Fibroblast of lung (primary cell): ENCODE results near the gene CNN2.

Experiments used
- CTCF ChIP-seq, 2 donors: IDR thresholded peaks in 1 of 2; conservative IDR thresholded peaks in 1 of 2; 1 replicate in 1 of 2; 2 replicates in 1 of 2; pipeline ENCODE4 v1.5.1; 2011 to 2012; ENCODE audit warnings: low read length in 2 of 2, control low read depth in 1 of 2, inconsistent platforms in 1 of 2, low read depth in 1 of 2, mild to moderate bottlenecking in 1 of 2
- EZH2 ChIP-seq: IDR thresholded peaks from 2 replicates; pipeline ENCODE4 v1.5.1; 2012; ENCODE audit warnings: low read length, control low read depth, mild to moderate bottlenecking; ENCODE audit errors: missing control alignments

GRCh38 chr19:1061987-1062386, 35.6 kb downstream of the CNN2 start:
- TF ChIP-seq CTCF (conservative IDR thresholded peaks at IDR 0.05 in 1 of 2, IDR thresholded peaks at IDR 0.05 in 1 of 2; ENCODE audit: low read depth in 1 of 2, low read length in 2 of 2) (no peak), EZH2 (no peak)
